G401 (cell line): Measurements from ENCODE around the gene SCOC. TPM values are rescaled to one million over a fixed set of nuclear protein-coding genes. Genes with fewer than 3 reads are reported as not detected.
"Not testable (repeated sequence)": the region's sequence is repeated elsewhere in the genome, so short reads cannot be mapped to it uniquely, and the experiment has no call there.

Experiments used
- DNase-seq: peaks from one replicate; pipeline ENCODE4 v3.0.0-alpha.2; 2015; ENCODE audit warnings: low spot score
- in situ Hi-C: cut with HindIII; loops from 2 replicates; pipeline ENCODE4 v1.10.0; 2016; ENCODE audit warnings: low sequenced_read_pairs, mixed read lengths
- total RNA-seq: library from RNA; depleted of rRNA; stranded (reverse); fragments of >200 nt; shearing (Covaris generic); gene quantifications from 2 replicates; pipeline ENCODE4 v1.2.3, GENCODE V29; 2014

SCOC gene
- total RNA-seq, 1 experiment from 2014 or later = 56.9 TPM

- DNase-seq = no peak
- in situ Hi-C loops = no loop called here
Observed at GRCh38 chr4:140358281-140358680, 15.2 kb upstream of the SCOC start.

GRCh38 chr4:140359562-140360427, 13.7 kb upstream of the SCOC start:
- DNase-seq = peak; percentile 82
- in situ Hi-C loops = no loop called here

- no peak for DNase-seq
- in situ Hi-C loops = no loop called here
Observed at GRCh38 chr4:140361099-140361498, 12.3 kb upstream of the SCOC start.

- no peak for DNase-seq
- in situ Hi-C loops = no loop called here
Observed at GRCh38 chr4:140363051-140363450, 10.4 kb upstream of the SCOC start.

- no peak for DNase-seq
- in situ Hi-C loops = no loop called here
Observed at GRCh38 chr4:140363558-140363957, 9.9 kb upstream of the SCOC start.

GRCh38 chr4:140367738-140368137, 5.7 kb upstream of the SCOC start:
- no peak for DNase-seq
- in situ Hi-C loops = no loop called here

DNA sequence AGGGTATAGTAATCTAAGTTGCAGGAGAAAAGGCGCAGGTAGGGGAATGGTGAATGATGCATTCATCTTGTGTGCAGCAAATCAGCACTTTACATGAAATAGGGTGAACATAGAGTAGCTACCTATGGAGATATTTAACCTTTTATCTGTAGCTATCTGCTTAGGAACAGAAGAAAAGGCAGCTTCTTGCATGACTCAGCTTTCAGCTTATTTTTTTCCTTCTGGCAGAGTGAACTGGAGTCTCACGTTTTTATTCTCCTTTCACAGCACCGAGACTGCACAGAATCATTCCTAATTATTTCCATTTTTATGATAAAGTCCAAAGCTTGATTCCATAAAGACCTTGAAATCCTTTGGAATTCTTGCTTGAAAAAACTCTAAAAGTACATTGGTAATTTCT, 4.8 kb upstream of the SCOC start:
- no peak for DNase-seq
- in situ Hi-C loops = no loop called here

- in situ Hi-C loops = no loop called here
- DNase-seq = peak; percentile 65
Observed at GRCh38 chr4:140372751-140373327, 607 bp upstream of the SCOC start.

GRCh38 chr4:140374130-140374477, 658 bp downstream of the SCOC start:
- in situ Hi-C loops = no loop called here
- DNase-seq = no peak

DNA sequence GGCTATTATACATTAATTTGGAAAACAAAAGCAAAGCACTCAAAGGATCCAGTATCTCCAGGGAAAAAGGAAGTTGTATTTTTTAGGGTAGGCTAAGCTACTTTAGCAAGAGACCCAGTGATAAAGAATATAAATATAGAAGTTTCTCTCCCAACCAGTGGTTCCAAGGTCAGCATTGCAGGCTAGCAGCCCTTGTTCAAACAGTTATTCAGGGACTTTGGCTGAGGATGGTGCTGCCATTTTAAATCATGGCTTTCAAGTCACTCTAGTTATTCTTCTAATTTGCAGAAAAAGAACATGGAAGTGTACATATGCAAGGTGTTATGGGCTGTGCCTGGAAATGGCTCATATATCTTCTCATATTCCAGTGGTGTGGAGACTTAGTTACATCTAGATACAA, 9.3 kb downstream of the SCOC start:
- in situ Hi-C loops = no loop called here
- no peak for DNase-seq

DNA sequence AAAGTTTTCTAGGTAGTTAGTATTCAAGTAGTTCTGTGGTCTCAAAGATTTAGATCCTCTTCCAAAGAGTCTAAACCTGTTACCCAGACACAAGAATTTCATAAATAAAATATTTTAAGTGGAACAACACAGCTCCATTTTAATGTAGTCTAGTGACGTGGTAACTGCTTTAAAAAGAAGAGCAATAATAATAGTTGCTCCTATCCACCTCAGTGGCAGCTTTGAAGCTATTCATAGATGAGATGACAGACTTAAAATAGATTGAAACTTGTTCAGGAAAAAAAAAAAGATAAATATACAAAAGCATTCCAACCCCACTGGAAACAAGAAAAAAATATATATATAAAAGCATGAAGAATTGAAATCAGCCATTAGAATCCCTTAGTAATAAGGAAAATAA, 14.6 kb downstream of the SCOC start:
- no peak for DNase-seq

DNA sequence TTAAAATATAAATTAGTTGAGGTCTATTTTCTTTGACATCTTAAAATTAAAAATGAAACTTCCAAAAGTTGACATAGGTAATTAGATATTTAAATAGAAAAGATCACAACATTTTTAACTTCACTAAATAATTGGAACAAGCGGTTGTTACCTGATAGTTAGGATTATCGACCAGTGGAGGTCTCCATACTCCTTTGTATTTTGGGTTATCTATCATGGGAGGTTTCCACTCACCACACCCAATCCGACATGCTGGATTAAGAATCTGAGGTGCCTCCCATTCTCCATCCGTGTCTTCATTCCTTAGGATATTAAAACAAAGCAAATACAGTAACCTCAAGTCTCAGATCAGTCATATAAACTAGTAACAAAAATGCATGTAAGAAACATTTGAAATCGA, 22.2 kb downstream of the SCOC start:
- no peak for DNase-seq
- in situ Hi-C loops = no loop called here

More for the DNA sequence above, 14.6 kb downstream of the SCOC start:
- in situ Hi-C loops = no loop called here

GRCh38 chr4:140400111-140400510, 26.7 kb downstream of the SCOC start:
- no peak for DNase-seq
- in situ Hi-C loops = no loop called here

GRCh38 chr4:140406292-140406691, 32.8 kb downstream of the SCOC start:
- DNase-seq = no peak
- in situ Hi-C loops = no loop called here

DNA sequence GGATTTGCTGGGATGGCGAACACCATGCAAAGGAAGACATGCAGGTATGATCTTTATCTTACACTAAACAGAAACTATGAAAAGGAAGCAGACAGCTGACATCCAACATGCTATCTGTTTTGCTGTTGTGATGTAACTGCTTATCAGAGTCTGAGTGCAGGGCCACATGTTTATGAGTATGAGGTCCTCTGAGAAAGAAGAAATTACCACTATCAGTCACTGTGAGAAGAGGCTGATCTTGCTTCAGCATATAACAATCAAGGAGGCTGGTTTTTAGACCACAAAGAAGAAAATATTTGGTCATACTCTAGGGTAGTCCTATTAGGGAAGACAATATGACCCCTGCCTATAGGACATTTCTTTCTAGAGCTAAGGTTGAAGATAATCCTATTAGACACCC, 35.5 kb downstream of the SCOC start:
- DNase-seq = no peak
- in situ Hi-C loops = no loop called here

DNA sequence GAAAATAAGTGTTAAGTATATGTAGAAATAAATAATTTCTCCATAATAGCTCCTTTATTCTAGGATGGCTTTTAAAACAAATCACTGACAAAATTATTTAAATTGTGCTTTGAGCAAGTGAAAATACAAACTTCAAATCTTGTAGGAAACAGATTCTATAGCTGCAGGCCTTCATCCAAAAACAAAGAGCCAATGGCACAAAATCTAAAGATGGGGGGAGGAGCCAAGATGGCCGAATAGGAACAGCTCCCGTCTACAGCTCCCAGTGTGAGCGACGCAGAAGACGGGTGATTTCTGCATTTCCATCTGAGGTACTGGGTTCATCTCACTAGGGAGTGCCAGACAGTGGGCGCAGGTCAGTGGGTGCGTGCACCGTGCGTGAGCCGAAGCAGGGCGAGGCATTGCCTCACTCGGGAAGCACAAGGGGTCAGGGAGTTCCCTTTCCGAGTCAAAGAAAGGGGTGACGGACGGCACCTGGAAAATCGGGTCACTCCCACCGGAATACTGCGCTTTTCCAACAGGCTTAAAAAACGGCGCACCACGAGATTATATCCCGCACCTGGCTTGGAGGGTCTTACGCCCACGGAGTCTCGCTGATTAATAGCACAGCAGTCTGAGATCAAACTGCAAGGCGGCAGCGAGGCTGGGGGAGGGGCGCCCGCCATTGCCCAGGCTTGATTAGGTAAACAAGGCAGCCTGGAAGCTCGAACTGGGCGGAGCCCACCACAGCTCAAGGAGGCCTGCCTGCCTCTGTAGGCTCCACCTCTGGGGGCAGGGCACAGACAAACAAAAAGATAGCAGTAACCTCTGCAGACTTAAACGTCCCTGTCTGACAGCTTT, 39.9 kb downstream of the SCOC start:
- in situ Hi-C loops, DNase-seq: not testable (repeated sequence)

GRCh38 chr4:140423106-140423505, 49.7 kb downstream of the SCOC start:
- DNase-seq = no peak
- in situ Hi-C loops = no loop called here

DNA sequence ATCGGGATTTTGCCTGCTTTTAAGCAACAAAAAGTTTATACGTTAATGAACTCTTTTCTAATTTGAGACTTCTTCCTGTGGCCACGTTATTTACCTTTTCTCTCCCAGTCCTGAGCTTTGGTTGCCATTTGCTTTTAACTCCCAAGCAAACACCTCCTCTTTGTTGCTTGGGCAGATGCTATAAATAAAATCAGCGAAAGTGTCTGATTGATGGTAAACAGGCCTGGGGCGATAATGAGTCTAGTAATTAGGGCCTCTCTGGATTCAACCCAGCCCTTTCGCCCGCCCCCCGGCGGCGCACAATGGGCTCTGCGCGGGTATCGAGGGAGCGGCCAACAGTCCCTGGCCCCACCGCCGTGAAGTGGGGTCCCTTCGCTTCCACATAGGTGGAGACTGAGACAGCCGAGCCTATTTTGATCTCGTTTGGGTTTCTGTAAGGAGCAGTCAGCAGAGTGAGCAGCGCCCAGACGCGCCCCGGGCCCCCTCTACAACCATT, 53.2 kb downstream of the SCOC start:
- DNase-seq = peak; percentile 48
- in situ Hi-C loops = no loop called here

DNA sequence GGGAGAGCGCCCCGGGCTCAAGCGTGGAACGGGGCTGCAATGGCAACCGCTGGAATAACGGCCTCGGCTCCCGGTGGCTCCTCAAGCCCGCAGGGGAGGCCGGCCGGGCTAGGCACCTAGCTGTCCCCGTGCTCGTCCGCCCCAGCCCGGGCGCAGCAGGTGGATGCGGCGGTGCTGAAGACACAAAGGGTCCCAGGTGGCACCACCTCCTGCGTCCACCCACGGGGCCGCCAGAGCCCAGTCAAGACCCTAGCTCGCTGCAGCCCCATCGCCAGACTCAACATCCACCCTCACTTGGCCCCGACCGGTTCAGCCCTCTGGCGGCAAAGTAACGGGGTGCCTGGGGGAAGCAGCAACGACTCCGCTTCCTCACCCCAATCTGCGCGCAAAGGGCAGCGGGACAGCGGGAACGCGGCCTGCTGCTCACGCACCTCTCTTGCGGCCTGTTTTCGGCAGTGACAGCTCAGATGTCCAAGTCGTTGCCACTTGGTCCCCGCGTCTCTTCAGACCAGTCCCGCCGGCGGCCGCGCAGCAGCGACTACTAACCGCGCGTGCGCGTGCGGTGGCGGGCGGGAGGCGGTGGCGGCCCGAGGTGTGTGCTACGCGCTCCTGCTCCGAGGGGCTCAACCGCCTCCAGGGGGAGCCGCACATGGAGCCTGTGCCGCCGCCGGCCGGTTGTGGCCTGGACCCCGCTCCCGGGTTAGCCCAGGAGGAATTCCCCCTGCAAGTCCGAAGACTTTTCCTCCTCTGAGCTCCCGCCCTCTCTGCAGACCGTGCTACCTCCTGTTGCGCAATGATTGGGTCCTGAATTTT, 53.9 kb downstream of the SCOC start, which contains the start of gene CLGN:
TSS of gene CLGN (minus strand) at position 543 of the 813 bp plus-strand sequence. CDS start 14,570 bp downstream, outside the sequence.
- in situ Hi-C loops = no loop called here

More for the DNA sequence above, 53.9 kb downstream of the SCOC start, which contains the start of gene CLGN:
- peak; percentile 84 for DNase-seq
